Smooth muscle cell (in vitro differentiated cells): Measurements from ENCODE around the gene PCSK2. TPM values are rescaled to one million over a fixed set of nuclear protein-coding genes. Genes with fewer than 3 reads are reported as not detected.

Source experiments
- DNase-seq: peaks from one replicate; lab custom pipeline; 2025; ENCODE audit not compliant: unreplicated experiment; lab: John Stamatoyannopoulos, UW
- H2AFZ ChIP-seq: fragments of 200-600 bp; sonication (generic); 2 replicates; pipeline ENCODE4 v1.6.0; 2016; ENCODE audit warnings: antibody characterized with exemption, low read depth, mild to moderate bottlenecking
- H3F3A ChIP-seq: fragments of 200-600 bp; sonication (generic); 2 replicates; pipeline ENCODE4 v1.6.0; 2017; ENCODE audit warnings: antibody characterized with exemption, low read depth
- H3K27ac ChIP-seq: fragments of 200-600 bp; sonication (generic); 2 replicates; pipeline ENCODE4 v1.5.1; 2016; ENCODE audit warnings: low read depth, mild to moderate bottlenecking
- H3K27me3 ChIP-seq: fragments of 200-600 bp; sonication (generic); 2 replicates; pipeline ENCODE4 v1.6.1; 2016; ENCODE audit warnings: low read depth, mild to moderate bottlenecking
- H3K36me3 ChIP-seq: fragments of 200-600 bp; sonication (generic); 2 replicates; pipeline ENCODE4 v1.5.1; 2016; ENCODE audit warnings: low read depth
- H3K4me1 ChIP-seq: fragments of 200-600 bp; sonication (generic); 2 replicates; pipeline ENCODE4 v1.5.1; 2016; ENCODE audit warnings: low read depth
- H3K4me2 ChIP-seq: fragments of 200-600 bp; sonication (generic); 2 replicates; pipeline ENCODE4 v1.6.0; 2016; ENCODE audit warnings: mild to moderate bottlenecking
- H3K4me3 ChIP-seq: fragments of 200-600 bp; sonication (generic); 2 replicates; pipeline ENCODE4 v1.5.1; 2016; ENCODE audit warnings: mild to moderate bottlenecking
- H3K79me2 ChIP-seq: fragments of 200-600 bp; sonication (generic); 2 replicates; pipeline ENCODE4 v1.6.0; 2016; ENCODE audit warnings: low read depth, mild to moderate bottlenecking
- H3K9ac ChIP-seq: fragments of 200-600 bp; sonication (generic); 2 replicates; pipeline ENCODE4 v1.6.0; 2016; ENCODE audit warnings: low read depth
- H3K9me3 ChIP-seq: fragments of 200-600 bp; sonication (generic); replicated peaks from 2 replicates; pipeline ENCODE4 v1.5.1; 2016; ENCODE audit warnings: low read depth
- H4K20me1 ChIP-seq: fragments of 200-600 bp; sonication (generic); 2 replicates; pipeline ENCODE4 v1.6.0; 2016; ENCODE audit warnings: low read depth
- CTCF ChIP-seq: fragments of 200-600 bp; sonication (generic); IDR thresholded peaks from 2 replicates; pipeline ENCODE4 v1.5.1; 2017; ENCODE audit warnings: borderline replicate concordance, mild to moderate bottlenecking, antibody characterized with exemption; ENCODE audit not compliant: insufficient read depth, poor library complexity, severe bottlenecking
- WGBS: methylation state at CpG from one replicate; pipeline ENCODE4 v1.1.7; 2016; ENCODE audit warnings: low lambda C conversion rate; 5-methylcytosine and 5-hydroxymethylcytosine counted together
- polyA plus RNA-seq: library from polyadenylated mRNA; unstranded; fragments of >200 nt; fragmentation: Nextera tagmentation; extraction: Ambion mirVana; gene quantifications from 2 replicates; pipeline ENCODE4 v1.2.1, GENCODE V29; 2016
- total RNA-seq: library from RNA; depleted of rRNA; stranded (reverse); fragments of >200 nt; gene quantifications from 2 replicates; pipeline ENCODE4 v1.2.3, GENCODE V29; 2014

Gene PCSK2
- total and polyA plus RNA-seq, 2 experiments from 2014 or later: not detected

- H3K79me2 ChIP-seq: no peaks in the 10 kb centered on the region
- TF ChIP-seq CTCF: no peak
- no peak overlapping the region for H3K4me2 ChIP-seq
- H3K27me3 ChIP-seq: no peaks in the 10 kb centered on the region
- H4K20me1 ChIP-seq: no peaks in the 10 kb centered on the region
- H3K36me3 ChIP-seq: no peaks in the 10 kb centered on the region
- H3K27ac ChIP-seq: no peak overlapping the region
- H3K9ac ChIP-seq: no peak overlapping the region
- no peaks in the 10 kb centered on the region for H3K9me3 ChIP-seq
- H2AFZ ChIP-seq: no peak overlapping the region
- no peak overlapping the region for H3K4me3 ChIP-seq
- DNase-seq: no peak
- 71% methylated on average over 2 of the region's 2 CpGs for WGBS
- H3F3A ChIP-seq: no peaks in the 10 kb centered on the region
- no peaks in the 10 kb centered on the region for H3K4me1 ChIP-seq
Observed at GRCh38 chr20:17493173-17493572, 266.3 kb downstream of the PCSK2 start.

GRCh38 chr20:17494201-17494600 is 267.4 kb downstream of the PCSK2 start:
- no peak overlapping the region for H3K4me3 ChIP-seq
- TF ChIP-seq CTCF: no peak
- no peaks in the 10 kb centered on the region for H3K9me3 ChIP-seq
- H2AFZ ChIP-seq: no peak overlapping the region
- H3K4me2 ChIP-seq: no peak overlapping the region
- DNase-seq: no peak
- 98% methylated on average over 7 of the region's 7 CpGs for WGBS
- no peaks in the 10 kb centered on the region for H3K79me2 ChIP-seq
- no peak overlapping the region for H3K9ac ChIP-seq
- H3K36me3 ChIP-seq: no peaks in the 10 kb centered on the region
- H3K27ac ChIP-seq: no peak overlapping the region
- H3K27me3 ChIP-seq: no peaks in the 10 kb centered on the region
- no peaks in the 10 kb centered on the region for H4K20me1 ChIP-seq
- no peaks in the 10 kb centered on the region for H3K4me1 ChIP-seq
- no peaks in the 10 kb centered on the region for H3F3A ChIP-seq

- Histone ChIP-seq H2AFZ (no peak overlapping the region), H3F3A (no peaks in the 10 kb centered on the region), H3K27me3 (no peaks in the 10 kb centered on the region), H4K20me1 (no peaks in the 10 kb centered on the region), H3K9ac (no peak overlapping the region), H3K4me2 (no peak overlapping the region), H3K9me3 (no peaks in the 10 kb centered on the region), H3K36me3 (no peaks in the 10 kb centered on the region), H3K79me2 (no peaks in the 10 kb centered on the region), H3K4me3 (no peak overlapping the region), H3K4me1 (no peaks in the 10 kb centered on the region), H3K27ac (no peak overlapping the region)
- TF ChIP-seq CTCF: no peak
- 96% methylated on average over 9 of the region's 9 CpGs for WGBS
- no peak for DNase-seq
Observed at GRCh38 chr20:17495826-17496225, 269.0 kb downstream of the PCSK2 start.

- H3K27me3 ChIP-seq: no peaks in the 10 kb centered on the region
- DNase-seq: no peak
- no peaks in the 10 kb centered on the region for H4K20me1 ChIP-seq
- H3K9ac ChIP-seq: no peak overlapping the region
- TF ChIP-seq CTCF: no peak
- no peaks in the 10 kb centered on the region for H3K4me1 ChIP-seq
- no peaks in the 10 kb centered on the region for H3K9me3 ChIP-seq
- no peak overlapping the region for H3K4me3 ChIP-seq
- H3K36me3 ChIP-seq: no peaks in the 10 kb centered on the region
- no peak overlapping the region for H3K4me2 ChIP-seq
- H3F3A ChIP-seq: no peaks in the 10 kb centered on the region
- H3K27ac ChIP-seq: no peak overlapping the region
- 77% methylated on average over 11 of the region's 11 CpGs for WGBS
- no peaks in the 10 kb centered on the region for H3K79me2 ChIP-seq
- H2AFZ ChIP-seq: no peak overlapping the region
Observed at GRCh38 chr20:17497821-17498580, 271.2 kb downstream of the PCSK2 start.
